Smooth muscle cell (in vitro differentiated cells): ENCODE measurements around the gene SAMD10. TPM values are rescaled to one million over a fixed set of nuclear protein-coding genes. Genes with fewer than 3 reads are reported as not detected.
A peak's percentile ranks its signal among the peaks of the same experiment; 100 is the strongest.
"Not testable (repeated sequence)": the region's sequence is repeated elsewhere in the genome, so short reads cannot be mapped to it uniquely, and the experiment has no call there.

ENCODE experiments used
- DNase-seq: peaks from one replicate; lab custom pipeline; 2025; ENCODE audit not compliant: unreplicated experiment; lab: John Stamatoyannopoulos, UW
- H2AFZ ChIP-seq: fragments of 200-600 bp; sonication (generic); 2 replicates; pipeline ENCODE4 v1.6.0; 2016; ENCODE audit warnings: antibody characterized with exemption, low read depth, mild to moderate bottlenecking
- H3F3A ChIP-seq: fragments of 200-600 bp; sonication (generic); 2 replicates; pipeline ENCODE4 v1.6.0; 2017; ENCODE audit warnings: antibody characterized with exemption, low read depth
- H3K27ac ChIP-seq: fragments of 200-600 bp; sonication (generic); 2 replicates; pipeline ENCODE4 v1.5.1; 2016; ENCODE audit warnings: low read depth, mild to moderate bottlenecking
- H3K27me3 ChIP-seq: fragments of 200-600 bp; sonication (generic); 2 replicates; pipeline ENCODE4 v1.6.1; 2016; ENCODE audit warnings: low read depth, mild to moderate bottlenecking
- H3K36me3 ChIP-seq: fragments of 200-600 bp; sonication (generic); 2 replicates; pipeline ENCODE4 v1.5.1; 2016; ENCODE audit warnings: low read depth
- H3K4me1 ChIP-seq: fragments of 200-600 bp; sonication (generic); 2 replicates; pipeline ENCODE4 v1.5.1; 2016; ENCODE audit warnings: low read depth
- H3K4me2 ChIP-seq: fragments of 200-600 bp; sonication (generic); 2 replicates; pipeline ENCODE4 v1.6.0; 2016; ENCODE audit warnings: mild to moderate bottlenecking
- H3K4me3 ChIP-seq: fragments of 200-600 bp; sonication (generic); 2 replicates; pipeline ENCODE4 v1.5.1; 2016; ENCODE audit warnings: mild to moderate bottlenecking
- H3K79me2 ChIP-seq: fragments of 200-600 bp; sonication (generic); 2 replicates; pipeline ENCODE4 v1.6.0; 2016; ENCODE audit warnings: low read depth, mild to moderate bottlenecking
- H3K9ac ChIP-seq: fragments of 200-600 bp; sonication (generic); 2 replicates; pipeline ENCODE4 v1.6.0; 2016; ENCODE audit warnings: low read depth
- H3K9me3 ChIP-seq: fragments of 200-600 bp; sonication (generic); replicated peaks from 2 replicates; pipeline ENCODE4 v1.5.1; 2016; ENCODE audit warnings: low read depth
- H4K20me1 ChIP-seq: fragments of 200-600 bp; sonication (generic); 2 replicates; pipeline ENCODE4 v1.6.0; 2016; ENCODE audit warnings: low read depth
- CTCF ChIP-seq: fragments of 200-600 bp; sonication (generic); IDR thresholded peaks from 2 replicates; pipeline ENCODE4 v1.5.1; 2017; ENCODE audit warnings: borderline replicate concordance, mild to moderate bottlenecking, antibody characterized with exemption; ENCODE audit not compliant: insufficient read depth, poor library complexity, severe bottlenecking
- WGBS: methylation state at CpG from one replicate; pipeline ENCODE4 v1.1.7; 2016; ENCODE audit warnings: low lambda C conversion rate; 5-methylcytosine and 5-hydroxymethylcytosine counted together
- polyA plus RNA-seq: library from polyadenylated mRNA; unstranded; fragments of >200 nt; fragmentation: Nextera tagmentation; extraction: Ambion mirVana; gene quantifications from 2 replicates; pipeline ENCODE4 v1.2.1, GENCODE V29; 2016
- total RNA-seq: library from RNA; depleted of rRNA; stranded (reverse); fragments of >200 nt; gene quantifications from 2 replicates; pipeline ENCODE4 v1.2.3, GENCODE V29; 2014

The SAMD10 gene
- total and polyA plus RNA-seq, 2 experiments from 2014 or later, result 0.13 to 1.2 TPM

- TF ChIP-seq CTCF, result peak; percentile 98
- 13% methylated on average over 37 of the region's 37 CpGs for WGBS
- Histone ChIP-seq H3F3A (no peaks in the 10 kb centered on the region), H3K36me3 (no peaks in the 10 kb centered on the region), H3K27ac (no peak overlapping the region), H3K27me3 (no peaks in the 10 kb centered on the region), H3K4me2 (peak overlapping the region; percentile 93), H3K4me1 (peaks cover 9% of the 10 kb centered on the region), H3K9ac (no peak overlapping the region), H3K9me3 (no peaks in the 10 kb centered on the region), H3K79me2 (peaks cover 3% of the 10 kb centered on the region), H3K4me3 (peak overlapping the region; percentile 51), H2AFZ (peak overlapping the region; percentile 75), H4K20me1 (no peaks in the 10 kb centered on the region)
- DNase-seq, result peak; percentile 83
These were observed 5.6 kb downstream of the SAMD10 start for GRCh38 chr20:63973636-63974401.

GRCh38 chr20:63973160-63973479, 6.3 kb downstream of the SAMD10 start:
- Histone ChIP-seq H2AFZ (no peak overlapping the region), H3K4me3 (no peak overlapping the region), H3K27ac (no peak overlapping the region), H4K20me1 (no peaks in the 10 kb centered on the region), H3K9ac (no peak overlapping the region), H3F3A (no peaks in the 10 kb centered on the region), H3K9me3 (no peaks in the 10 kb centered on the region), H3K36me3 (no peaks in the 10 kb centered on the region), H3K79me2 (peaks cover 3% of the 10 kb centered on the region), H3K4me2 (peak overlapping the region; percentile 93), H3K4me1 (peaks cover 12% of the 10 kb centered on the region), H3K27me3 (no peaks in the 10 kb centered on the region)
- no peak for TF ChIP-seq CTCF
- no peak for DNase-seq
- WGBS, result 93% methylated on average over 3 of the region's 3 CpGs

GRCh38 chr20:63972312-63973159, 6.9 kb downstream of the SAMD10 start:
- WGBS, result 84% methylated on average over 18 of the region's 18 CpGs
- no peaks in the 10 kb centered on the region for H3K27me3 ChIP-seq
- no peak overlapping the region for H3K9ac ChIP-seq
- H4K20me1 ChIP-seq, result no peaks in the 10 kb centered on the region
- H3K9me3 ChIP-seq, result no peaks in the 10 kb centered on the region
- no peak overlapping the region for H2AFZ ChIP-seq
- H3F3A ChIP-seq, result no peaks in the 10 kb centered on the region
- no peak overlapping the region for H3K4me3 ChIP-seq
- no peak for DNase-seq
- no peak for TF ChIP-seq CTCF
- H3K4me1 ChIP-seq, result peaks cover 12% of the 10 kb centered on the region
- H3K79me2 ChIP-seq, result peaks cover 3% of the 10 kb centered on the region
- no peaks in the 10 kb centered on the region for H3K36me3 ChIP-seq
- no peak overlapping the region for H3K27ac ChIP-seq
- H3K4me2 ChIP-seq, result no peak overlapping the region

GRCh38 chr20:63971960-63972311, 7.5 kb downstream of the SAMD10 start:
- H3K36me3 ChIP-seq, H2AFZ ChIP-seq, H3K9ac ChIP-seq, H3K9me3 ChIP-seq, H4K20me1 ChIP-seq, H3K27me3 ChIP-seq, H3K79me2 ChIP-seq, H3F3A ChIP-seq, H3K4me2 ChIP-seq, H3K4me3 ChIP-seq, H3K27ac ChIP-seq, DNase-seq: not testable (repeated sequence)
- H3K4me1 ChIP-seq, result peaks cover 12% of the 10 kb centered on the region
- 97% methylated on average over 10 of the region's 10 CpGs for WGBS
